Measurements from ENCODE around the gene VSIG8. TPM values are rescaled to one million over a fixed set of nuclear protein-coding genes. Genes with fewer than 3 reads are reported as not detected.

VSIG8 gene
- total and polyA plus RNA-seq, 9 of the 15 experiments (the other 6 are each of a cell fraction or from before 2014, with no cell fraction given): not detected

DNA sequence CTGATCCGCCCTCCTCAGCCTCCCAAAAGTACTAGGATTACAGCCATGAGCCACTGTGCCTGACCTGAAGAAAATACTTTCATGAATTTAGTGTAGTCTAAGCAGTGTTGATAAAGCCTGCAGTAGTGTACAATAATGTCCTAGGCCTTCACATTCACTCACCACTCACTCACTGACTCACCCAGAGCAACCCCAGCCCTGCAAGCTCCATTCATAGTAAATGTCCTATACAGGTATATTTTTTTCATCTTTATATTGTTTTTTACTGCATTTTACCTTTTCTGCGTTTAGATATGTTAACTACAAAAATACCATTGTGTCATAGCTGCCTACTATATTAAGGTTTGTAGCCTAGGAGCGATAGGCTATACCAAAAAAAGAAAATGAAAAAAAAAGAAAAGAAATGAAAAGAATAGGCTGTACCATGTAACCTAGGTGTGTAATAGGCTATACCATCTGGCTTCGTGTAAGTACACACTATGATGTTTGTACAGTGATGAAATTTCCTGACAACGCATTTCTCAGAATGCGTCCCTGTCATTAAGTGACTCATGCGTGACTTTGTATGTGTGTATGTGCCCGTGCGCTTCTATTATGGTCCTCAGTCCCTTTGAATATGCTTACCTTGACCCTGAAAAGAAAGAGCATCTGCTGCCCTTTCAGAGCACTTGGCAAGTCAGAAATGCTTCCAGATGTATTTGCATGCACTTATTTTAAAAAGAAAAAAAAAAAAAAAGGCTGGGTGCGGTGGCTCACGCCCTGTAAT lies 45.0 kb downstream of the VSIG8 start (continued):
- TF ChIP-seq FOXK2 (conservative IDR thresholded peaks at IDR 0.05 in 1 of 2, IDR thresholded peaks at IDR 0.05 in 1 of 2; ENCODE audit: low read depth in 2 of 2) (peak; percentile 56 to 97; a peak in 3 of 4 replicates), TCF7L2 (IDR thresholded peaks at IDR 0.05; ENCODE audit: low read depth, low read length) (peak; percentile 68), SOX6 (IDR thresholded peaks at IDR 0.05) (peak; percentile 79), TAL1 (IDR thresholded peaks at IDR 0.05) (no peak), ZNF311 (CRISPR knock-in tag; IDR thresholded peaks at IDR 0.05) (no peak), NBN (IDR thresholded peaks at IDR 0.05; ENCODE audit: low read depth) (peak; percentile 29; the same call in 1 of the 2 replicates), NONO (IDR thresholded peaks at IDR 0.05; ENCODE audit: low read depth in 2 of 2, low read length in 1 of 2) (no peak), MYNN (IDR thresholded peaks at IDR 0.05) (no peak), MYNN (CRISPR knock-in tag; IDR thresholded peaks at IDR 0.05) (no peak), ZBTB7A (IDR thresholded peaks at IDR 0.05; ENCODE audit: borderline replicate concordance, control insufficient read depth, low read depth, low read length) (no peak), SMARCA4 (IDR thresholded peaks at IDR 0.05) (peak; percentile 86), DPF2 (IDR thresholded peaks at IDR 0.05) (peak; percentile 87), ZNF174 (CRISPR knock-in tag; IDR thresholded peaks at IDR 0.05) (no peak), CREB1 (IDR thresholded peaks at IDR 0.05) (no peak), CREB1 (CRISPR knock-in tag; IDR thresholded peaks at IDR 0.05) (0 out of 2 replicates have a peak, but pooled peaks have one; percentile 65), TEAD4 (IDR thresholded peaks at IDR 0.05; ENCODE audit: low read length) (peak; percentile 30; the same call in 1 of the 2 replicates), TEAD4 (CRISPR knock-in tag; IDR thresholded peaks at IDR 0.05; ENCODE audit: borderline replicate concordance) (no peak), TFAM (CRISPR knock-in tag; conservative IDR thresholded peaks at IDR 0.05) (no peak), LEF1 (IDR thresholded peaks at IDR 0.05) (peak; percentile 83; the same call in 1 of the 2 replicates), PCBP1 (IDR thresholded peaks at IDR 0.05; ENCODE audit: low read depth, low read length, poor library complexity, severe bottlenecking) (no peak), ATF1 (CRISPR knock-in tag; IDR thresholded peaks at IDR 0.05) (no peak), ATF1 (tag; IDR thresholded peaks at IDR 0.05) (peak; percentile 67), ZNF699 (CRISPR knock-in tag; IDR thresholded peaks at IDR 0.05; ENCODE audit: insufficient replicate concordance) (no peak), JUND (IDR thresholded peaks at IDR 0.05; ENCODE audit: borderline replicate concordance, low read depth, low read length) (peak; percentile 95), JUND (tag; IDR thresholded peaks at IDR 0.05; ENCODE audit: borderline replicate concordance, low read depth, low read length) (peak; percentile 95), ZC3H4 (CRISPR knock-in tag; IDR thresholded peaks at IDR 0.05; ENCODE audit: borderline replicate concordance) (no peak), ARNT (IDR thresholded peaks at IDR 0.05) (peak in 1 of 2 experiments; percentile 57; a peak in 1 of 4 replicates), POLR2B (IDR thresholded peaks at IDR 0.05; ENCODE audit: low read depth, partially characterized antibody) (no peak), L3MBTL2 (IDR thresholded peaks at IDR 0.05) (peak; percentile 45; the same call in 1 of the 2 replicates), ARID1B (IDR thresholded peaks at IDR 0.05) (peak; percentile 81), C11orf30 (IDR thresholded peaks at IDR 0.05; ENCODE audit: low read depth) (peak; percentile 96), NRF1 (conservative IDR thresholded peaks at IDR 0.05 in 1 of 2, IDR thresholded peaks at IDR 0.05 in 1 of 2) (peak; percentile 70 to 74)
- TF ChIP-seq, protein P1, sequence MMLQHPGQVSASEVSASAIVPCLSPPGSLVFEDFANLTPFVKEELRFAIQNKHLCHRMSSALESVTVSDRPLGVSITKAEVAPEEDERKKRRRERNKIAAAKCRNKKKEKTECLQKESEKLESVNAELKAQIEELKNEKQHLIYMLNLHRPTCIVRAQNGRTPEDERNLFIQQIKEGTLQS (IDR thresholded peaks at IDR 0.05): peak; percentile 97
- TF ChIP-seq, protein P1 (CRISPR knock-in tag; conservative IDR thresholded peaks at IDR 0.05): 0 out of 2 replicates have a peak, but pooled peaks have one; percentile 30

Data from K562 (cell line).